Esophagus mucosa (tissue), 1 donor: ENCODE data around the gene ABCC3. TPM values are rescaled to one million over a fixed set of nuclear protein-coding genes. Genes with fewer than 3 reads are reported as not detected.

ENCODE experiments used
- ATAC-seq: fragments of 200-7000 bp; cut with Tn5 transposase; one replicate; pipeline ENCODE4 v1.9.1; 2020
- total RNA-seq: library from RNA; stranded (reverse); gene quantifications from one replicate; pipeline ENCODE4 v1.2.4, GENCODE V29; 2023
- donor health status: DM: yes; HTN: yes; CAD: no.

The ABCC3 gene
- total RNA-seq, 1 donor from 2014 or later: 17.6 TPM

GRCh38 chr17:50647187-50647586 is 12.5 kb downstream of the ABCC3 start:
- ATAC-seq: no peak

GRCh38 chr17:50649042-50649908 is 14.6 kb downstream of the ABCC3 start:
- ATAC-seq: no peak

GRCh38 chr17:50651661-50652060 is 17.0 kb downstream of the ABCC3 start:
- ATAC-seq: no peak

- no peak for ATAC-seq
Measured at GRCh38 chr17:50653738-50654137, 19.1 kb downstream of the ABCC3 start.

- ATAC-seq: no peak
Measured at GRCh38 chr17:50656509-50656908, 21.8 kb downstream of the ABCC3 start.

- no peak for ATAC-seq
Measured at GRCh38 chr17:50657054-50657453, 22.4 kb downstream of the ABCC3 start.

GRCh38 chr17:50657627-50658026 is 22.9 kb downstream of the ABCC3 start:
- ATAC-seq: peak; percentile 40

GRCh38 chr17:50658616-50659015 is 23.9 kb downstream of the ABCC3 start:
- ATAC-seq: no peak

- no peak for ATAC-seq
Measured at GRCh38 chr17:50659179-50659578, 24.5 kb downstream of the ABCC3 start.

GRCh38 chr17:50660042-50660886 is 25.6 kb downstream of the ABCC3 start:
- ATAC-seq: peak; percentile 14

GRCh38 chr17:50660887-50661345 is 26.2 kb downstream of the ABCC3 start:
- no peak for ATAC-seq

GRCh38 chr17:50661348-50661747 is 26.7 kb downstream of the ABCC3 start:
- ATAC-seq: no peak

GRCh38 chr17:50661795-50662391 is 27.2 kb downstream of the ABCC3 start:
- ATAC-seq: peak; percentile 83

- ATAC-seq: no peak
Measured at GRCh38 chr17:50662632-50663225, 28.0 kb downstream of the ABCC3 start.

- ATAC-seq: no peak
Measured at GRCh38 chr17:50663812-50664374, 29.2 kb downstream of the ABCC3 start.

- ATAC-seq: no peak
Measured at GRCh38 chr17:50664788-50665458, 30.2 kb downstream of the ABCC3 start.

GRCh38 chr17:50665838-50666237 is 31.2 kb downstream of the ABCC3 start:
- no peak for ATAC-seq

- ATAC-seq: no peak
Measured at GRCh38 chr17:50666316-50666715, 31.6 kb downstream of the ABCC3 start.

GRCh38 chr17:50667259-50668024 is 32.8 kb downstream of the ABCC3 start:
- ATAC-seq: no peak

- peak; percentile 6 for ATAC-seq
Measured at GRCh38 chr17:50668025-50668837, 33.5 kb downstream of the ABCC3 start.
